HCT116 (cell line): Measurements from ENCODE around the gene ACSM3.

Experiments used
- POLR2AphosphoS5 ChIP-seq: IDR thresholded peaks from 2 replicates; pipeline ENCODE4 v1.6.1; 2011; ENCODE audit warnings: mild to moderate bottlenecking, low read depth, low read length, moderate library complexity
- YY1 ChIP-seq: IDR thresholded peaks from 2 replicates; pipeline ENCODE4 v1.6.1; 2011; ENCODE audit warnings: low read length, low read depth, moderate library complexity, mild to moderate bottlenecking; ENCODE audit not compliant: insufficient replicate concordance; ENCODE audit errors: extremely low read depth
- TF ChIP-seq, protein P1 (sequence below), 3 experiments: fragments of 200-600 bp in 1 of 3; sonication (generic) in 1 of 3; IDR thresholded peaks in 2 of 3; conservative IDR thresholded peaks in 1 of 3; 2 replicates each; pipeline ENCODE4 v1.5.1; 2012 to 2017; ENCODE audit warnings: low read depth in 2 of 3, low read length in 2 of 3, antibody characterized with exemption in 1 of 3, borderline replicate concordance in 1 of 3, control low read depth in 1 of 3, mild to moderate bottlenecking in 1 of 3, mixed read lengths in 1 of 3, mixed run types in 1 of 3, moderate library complexity in 1 of 3; ENCODE audit not compliant: insufficient read depth in 1 of 3

GRCh38 chr16:20743591-20743990, 20.2 kb upstream of the ACSM3 start:
- no peak for TF ChIP-seq POLR2AphosphoS5
- TF ChIP-seq, protein P1, sequence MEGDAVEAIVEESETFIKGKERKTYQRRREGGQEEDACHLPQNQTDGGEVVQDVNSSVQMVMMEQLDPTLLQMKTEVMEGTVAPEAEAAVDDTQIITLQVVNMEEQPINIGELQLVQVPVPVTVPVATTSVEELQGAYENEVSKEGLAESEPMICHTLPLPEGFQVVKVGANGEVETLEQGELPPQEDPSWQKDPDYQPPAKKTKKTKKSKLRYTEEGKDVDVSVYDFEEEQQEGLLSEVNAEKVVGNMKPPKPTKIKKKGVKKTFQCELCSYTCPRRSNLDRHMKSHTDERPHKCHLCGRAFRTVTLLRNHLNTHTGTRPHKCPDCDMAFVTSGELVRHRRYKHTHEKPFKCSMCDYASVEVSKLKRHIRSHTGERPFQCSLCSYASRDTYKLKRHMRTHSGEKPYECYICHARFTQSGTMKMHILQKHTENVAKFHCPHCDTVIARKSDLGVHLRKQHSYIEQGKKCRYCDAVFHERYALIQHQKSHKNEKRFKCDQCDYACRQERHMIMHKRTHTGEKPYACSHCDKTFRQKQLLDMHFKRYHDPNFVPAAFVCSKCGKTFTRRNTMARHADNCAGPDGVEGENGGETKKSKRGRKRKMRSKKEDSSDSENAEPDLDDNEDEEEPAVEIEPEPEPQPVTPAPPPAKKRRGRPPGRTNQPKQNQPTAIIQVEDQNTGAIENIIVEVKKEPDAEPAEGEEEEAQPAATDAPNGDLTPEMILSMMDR (IDR thresholded peaks at IDR 0.05 in 2 of 3, conservative IDR thresholded peaks at IDR 0.05 in 1 of 3; ENCODE audit: borderline replicate concordance in 1 of 3, insufficient read depth in 1 of 3, low read depth in 2 of 3, low read length in 2 of 3): no peak
- no peak for TF ChIP-seq YY1
